HT1080 (cell line): ENCODE results near the gene ATP10A. TPM values are rescaled to one million over a fixed set of nuclear protein-coding genes. Genes with fewer than 3 reads are reported as not detected.

Source experiments
- DNase-seq: peaks from one replicate; pipeline ENCODE4 v3.0.0-alpha.2; 2015; ENCODE audit warnings: low read depth
- total RNA-seq: library from RNA; depleted of rRNA; stranded (reverse); fragments of >200 nt; shearing (Covaris generic); gene quantifications from 2 replicates; pipeline ENCODE4 v1.2.3, GENCODE V29; 2014

Gene ATP10A
- total RNA-seq, 1 experiment from 2014 or later, result 6.2 TPM

DNA sequence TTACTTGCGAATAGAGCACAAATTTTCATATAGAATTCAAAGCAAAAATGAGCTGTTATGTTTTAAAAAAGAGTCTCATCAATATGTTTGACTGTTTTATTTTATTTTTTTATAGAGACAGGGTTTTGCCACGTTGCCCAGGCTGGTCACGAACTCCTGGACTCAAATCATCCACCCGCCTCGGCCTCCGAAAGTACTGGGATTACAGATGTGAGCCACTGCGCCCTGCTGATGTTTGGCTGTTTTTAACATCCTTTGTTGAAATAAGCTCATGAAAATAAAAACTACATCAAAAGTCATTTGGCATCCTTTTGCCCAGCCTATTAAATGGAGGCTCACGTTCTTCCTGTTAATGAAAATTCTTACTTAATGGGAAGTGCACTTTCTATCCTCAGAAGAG, 154.7 kb downstream of the ATP10A start:
- DNase-seq, result no peak

GRCh38 chr15:25707656-25708365, 155.3 kb downstream of the ATP10A start:
- DNase-seq, result no peak

DNA sequence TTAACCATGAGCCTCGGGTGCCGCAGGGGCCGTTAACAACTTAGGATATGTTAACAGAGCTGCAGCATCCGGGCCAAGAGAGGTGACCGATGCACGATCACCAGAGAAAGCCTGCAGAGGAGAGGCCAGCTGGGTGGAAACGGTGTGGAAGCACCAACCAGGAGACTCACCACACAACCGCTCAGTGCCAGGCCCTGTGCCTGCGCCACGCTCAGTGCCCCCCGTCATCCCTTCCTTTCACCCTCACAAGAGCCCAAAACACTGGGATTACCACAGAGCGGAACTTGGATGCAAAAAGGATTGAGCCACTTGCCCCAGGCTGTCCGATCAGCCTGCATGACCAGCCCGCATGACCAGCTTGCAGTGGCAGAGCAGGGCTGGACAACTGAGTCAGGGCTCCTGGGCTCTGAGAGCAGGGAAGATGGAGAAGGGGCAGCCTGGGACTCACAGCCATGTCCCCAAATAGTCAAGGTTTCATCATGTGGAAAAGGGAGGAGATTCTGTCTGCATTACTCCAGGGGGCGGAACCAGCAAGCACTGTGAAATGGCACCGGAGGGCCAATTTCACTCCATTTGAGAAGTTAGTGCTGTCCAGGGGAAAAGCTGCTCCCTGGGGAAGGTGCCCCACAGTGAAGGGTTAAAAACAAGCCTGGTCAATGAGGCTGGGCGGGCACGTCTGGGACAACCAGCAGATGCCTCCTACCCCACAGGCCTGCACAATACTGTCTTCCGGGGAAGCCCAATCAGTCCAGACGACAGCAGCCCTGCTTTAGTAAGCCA, 156.8 kb downstream of the ATP10A start:
- no peak for DNase-seq

DNA sequence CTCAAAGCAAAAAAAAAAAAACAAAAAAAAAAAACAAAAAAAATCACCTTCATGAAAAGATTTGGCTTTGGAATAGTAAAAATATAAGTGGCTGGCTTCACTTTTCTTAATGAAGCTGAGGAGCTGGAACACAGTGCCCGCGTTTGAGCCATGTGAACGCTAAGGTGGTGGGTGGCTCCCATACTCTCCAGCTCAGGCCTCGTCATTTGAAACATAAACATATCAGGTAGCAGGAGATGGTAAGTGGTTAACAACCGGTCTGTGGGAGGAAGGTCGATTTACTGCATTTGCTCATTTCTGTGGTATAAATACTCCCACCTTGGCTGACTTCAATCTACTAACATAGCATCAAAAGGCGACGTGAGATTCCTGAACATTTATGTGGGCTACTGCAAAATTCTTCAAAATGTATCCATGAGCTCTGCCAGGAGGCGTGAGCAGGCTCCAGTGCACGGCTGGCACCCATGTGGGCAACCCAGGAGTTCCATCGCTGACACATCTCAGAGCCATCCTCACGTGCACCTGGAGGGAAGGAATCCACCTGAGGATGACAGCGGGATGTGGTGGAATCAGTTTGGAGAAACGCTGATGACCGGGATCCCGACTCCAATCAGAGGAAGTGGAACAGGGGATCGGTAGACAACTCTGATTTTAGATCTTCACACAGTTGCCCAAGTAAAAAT, 157.6 kb downstream of the ATP10A start:
- no peak for DNase-seq

- no peak for DNase-seq
Measured at GRCh38 chr15:25703726-25704125, 159.4 kb downstream of the ATP10A start.

GRCh38 chr15:25701721-25702465, 161.2 kb downstream of the ATP10A start:
- peak; percentile 30 for DNase-seq

DNA sequence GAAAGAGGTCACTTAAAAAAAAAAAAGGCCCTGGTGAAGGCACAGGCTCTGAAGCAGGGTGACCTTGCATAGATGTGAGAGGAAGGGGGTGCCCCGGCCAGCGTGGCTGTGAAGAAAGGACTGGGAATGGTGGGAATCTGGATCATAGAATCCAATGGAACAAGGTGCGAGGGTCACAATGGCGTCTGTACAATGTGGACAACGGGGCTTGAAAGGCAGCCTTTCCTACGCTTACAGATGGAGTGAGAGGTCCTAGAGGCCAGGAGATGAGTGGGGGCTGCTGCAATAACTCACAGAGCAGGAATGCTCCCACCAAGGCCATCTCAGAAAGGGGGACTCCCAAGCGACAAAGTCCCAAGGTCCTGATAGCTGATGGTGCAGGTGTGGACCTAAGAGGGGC, 162.2 kb downstream of the ATP10A start:
- DNase-seq, result no peak

DNA sequence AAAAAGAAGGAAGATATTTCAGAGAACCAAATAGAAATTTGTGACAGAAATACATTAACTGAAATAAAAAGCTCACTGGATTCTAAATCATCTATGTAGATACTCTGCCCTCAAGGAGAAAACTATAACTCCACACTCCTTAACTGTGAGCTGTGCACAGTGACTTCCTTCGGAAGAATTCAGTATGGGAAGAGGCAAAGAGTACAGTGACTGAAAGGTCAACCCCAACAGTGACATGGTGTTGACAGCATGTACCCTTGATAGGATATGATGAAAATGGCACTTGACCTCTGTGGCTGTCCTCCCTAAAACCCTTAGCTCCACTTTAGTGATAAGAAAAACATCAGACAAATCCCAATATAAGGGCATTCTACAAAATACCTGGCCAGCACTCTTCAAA, 165.5 kb downstream of the ATP10A start:
- no peak for DNase-seq

GRCh38 chr15:25695875-25696760, 167.0 kb downstream of the ATP10A start:
- DNase-seq, result no peak

GRCh38 chr15:25694823-25695312, 168.3 kb downstream of the ATP10A start:
- no peak for DNase-seq

GRCh38 chr15:25694239-25694584, 168.9 kb downstream of the ATP10A start:
- DNase-seq, result no peak

- peak; percentile 24 for DNase-seq
Measured at GRCh38 chr15:25693321-25694238, 169.5 kb downstream of the ATP10A start.

DNA sequence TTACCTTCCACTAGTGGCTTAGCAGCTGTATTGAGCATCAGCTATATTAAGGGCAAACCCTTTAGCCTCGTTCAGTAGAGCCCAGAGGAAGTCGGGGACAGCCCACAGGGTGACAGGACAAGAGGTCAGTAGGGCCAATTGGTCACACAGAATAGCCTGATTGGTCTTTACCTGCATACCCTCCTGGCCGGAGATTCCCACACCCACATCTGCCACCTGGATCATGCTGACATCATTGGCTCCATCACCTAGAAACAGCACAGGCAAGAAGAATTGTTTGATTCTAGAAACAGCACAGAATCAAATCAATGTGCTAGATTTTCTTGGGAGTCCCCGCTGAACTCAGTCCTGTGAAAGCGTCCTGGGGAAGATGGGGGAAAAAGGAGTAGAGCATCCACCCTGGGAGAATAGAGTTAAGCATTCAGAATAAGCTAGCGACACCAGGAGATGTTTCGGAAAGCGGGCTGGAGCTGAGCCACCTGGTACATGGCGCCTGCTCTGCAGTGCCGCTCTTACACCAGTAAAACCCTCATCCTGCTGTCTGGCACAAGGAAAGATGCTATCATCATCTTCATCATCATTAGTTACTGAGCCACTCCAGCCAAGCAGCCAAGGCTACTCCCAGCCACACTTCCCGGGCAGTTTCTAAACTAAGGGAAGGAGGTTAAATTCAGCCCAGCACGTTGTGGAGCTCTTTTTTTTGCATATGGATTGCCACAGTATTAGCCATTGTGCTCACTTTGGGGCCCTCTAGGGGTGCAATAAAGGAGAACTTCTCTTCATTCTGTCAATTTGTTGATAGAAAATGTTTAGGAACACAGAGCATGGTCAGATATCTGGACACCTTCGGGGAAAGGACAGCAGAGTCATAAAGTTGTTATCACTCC, 171.3 kb downstream of the ATP10A start:
- peak; percentile 19 for DNase-seq

GRCh38 chr15:25690673-25691543, 172.2 kb downstream of the ATP10A start:
- peak; percentile 78 for DNase-seq

GRCh38 chr15:25689592-25689991, 173.5 kb downstream of the ATP10A start:
- no peak for DNase-seq

DNA sequence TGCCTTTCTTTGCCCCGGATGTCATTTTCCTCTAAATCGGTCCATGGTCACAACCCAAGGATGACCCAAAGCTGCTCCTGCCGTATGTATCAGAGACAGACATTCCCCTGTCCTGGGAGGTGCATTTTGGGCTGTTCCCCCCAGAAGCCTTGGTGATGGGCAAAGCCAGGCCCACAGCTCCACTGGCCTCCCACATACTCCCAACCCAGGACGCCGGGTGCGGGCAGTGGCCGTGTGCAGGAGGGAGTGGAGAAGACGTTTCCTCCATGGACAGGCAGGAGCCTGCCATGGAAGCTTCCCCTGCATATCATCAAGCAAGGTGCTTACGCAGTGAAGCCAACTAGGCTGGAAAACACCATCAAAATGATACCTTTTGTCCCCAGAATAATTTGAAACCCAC, 175.0 kb downstream of the ATP10A start:
- no peak for DNase-seq

DNA sequence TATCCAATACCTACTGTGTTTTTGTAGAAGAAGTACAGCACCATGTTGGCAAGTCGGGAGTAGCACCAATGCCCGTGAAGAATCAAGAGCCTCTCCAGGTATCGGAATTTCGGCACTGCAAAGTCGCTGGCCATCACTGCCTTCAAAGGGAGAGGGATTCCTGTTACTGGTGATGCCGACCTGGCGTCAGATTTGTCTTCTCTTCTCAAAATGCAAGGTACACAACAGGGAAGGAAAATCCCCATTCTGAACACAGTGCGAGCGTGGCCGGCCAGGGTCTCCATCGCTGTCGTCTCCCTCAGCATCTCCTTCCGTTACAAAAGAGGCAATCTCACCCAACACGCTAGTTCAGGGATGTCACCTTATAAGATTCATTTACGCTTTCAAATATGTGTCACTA, 175.4 kb downstream of the ATP10A start:
- DNase-seq, result no peak
